CD4-positive, alpha-beta T cell treated with Interleukin-15 for 1 hour (primary cell): ENCODE data around the gene CYTH1.

Experiments
- DNase-seq: peaks from one replicate; pipeline ENCODE4 v3.0.0-alpha.2; 2020

Gene CYTH1

GRCh38 chr17:78781893-78782304 lies at the start of gene CYTH1:
TSS of gene CYTH1 (minus strand) at chr17:78782273. CDS start at chr17:78782223, 50 bp downstream.
- DNase-seq = no peak

- no peak for DNase-seq
These were observed 47.4 kb upstream of the CYTH1 start for GRCh38 chr17:78829477-78829876.

GRCh38 chr17:78828470-78829185 lies 46.6 kb upstream of the CYTH1 start:
- DNase-seq = no peak

GRCh38 chr17:78826836-78827509 lies 44.9 kb upstream of the CYTH1 start:
- DNase-seq = peak; percentile 39

GRCh38 chr17:78826421-78826820 lies 44.3 kb upstream of the CYTH1 start:
- DNase-seq = no peak

GRCh38 chr17:78825696-78826095 lies 43.6 kb upstream of the CYTH1 start:
- DNase-seq = no peak

GRCh38 chr17:78824240-78824639 lies 42.2 kb upstream of the CYTH1 start:
- no peak for DNase-seq

GRCh38 chr17:78823282-78824046 lies 41.4 kb upstream of the CYTH1 start:
- no peak for DNase-seq

GRCh38 chr17:78822552-78822951 lies 40.5 kb upstream of the CYTH1 start:
- DNase-seq = peak; percentile 10

GRCh38 chr17:78821961-78822360 lies 39.9 kb upstream of the CYTH1 start:
- DNase-seq = no peak

GRCh38 chr17:78820841-78821240 lies 38.8 kb upstream of the CYTH1 start:
- DNase-seq = no peak

GRCh38 chr17:78819806-78820792 lies 38.0 kb upstream of the CYTH1 start:
- DNase-seq = no peak

GRCh38 chr17:78819402-78819801 lies 37.3 kb upstream of the CYTH1 start:
- no peak for DNase-seq

- DNase-seq = peak; percentile 64
These were observed 36.9 kb upstream of the CYTH1 start for GRCh38 chr17:78818932-78819331.

GRCh38 chr17:78818152-78818846 lies 36.2 kb upstream of the CYTH1 start:
- DNase-seq = no peak

- peak; percentile 80 for DNase-seq
These were observed 35.0 kb upstream of the CYTH1 start for GRCh38 chr17:78817123-78817522.

- DNase-seq = no peak
These were observed 33.6 kb upstream of the CYTH1 start for GRCh38 chr17:78815696-78816095.

GRCh38 chr17:78812855-78813254 lies 30.8 kb upstream of the CYTH1 start:
- no peak for DNase-seq

- no peak for DNase-seq
These were observed 26.1 kb upstream of the CYTH1 start for GRCh38 chr17:78808163-78808562.

GRCh38 chr17:78806451-78806850 lies 24.4 kb upstream of the CYTH1 start:
- DNase-seq = peak; percentile 80

- peak; percentile 55 for DNase-seq
These were observed 23.2 kb upstream of the CYTH1 start for GRCh38 chr17:78805301-78805700.

- DNase-seq = no peak
These were observed 22.7 kb upstream of the CYTH1 start for GRCh38 chr17:78804777-78805176.
